ENCODE results near the gene ZBED1.

Gene ZBED1

DNA sequence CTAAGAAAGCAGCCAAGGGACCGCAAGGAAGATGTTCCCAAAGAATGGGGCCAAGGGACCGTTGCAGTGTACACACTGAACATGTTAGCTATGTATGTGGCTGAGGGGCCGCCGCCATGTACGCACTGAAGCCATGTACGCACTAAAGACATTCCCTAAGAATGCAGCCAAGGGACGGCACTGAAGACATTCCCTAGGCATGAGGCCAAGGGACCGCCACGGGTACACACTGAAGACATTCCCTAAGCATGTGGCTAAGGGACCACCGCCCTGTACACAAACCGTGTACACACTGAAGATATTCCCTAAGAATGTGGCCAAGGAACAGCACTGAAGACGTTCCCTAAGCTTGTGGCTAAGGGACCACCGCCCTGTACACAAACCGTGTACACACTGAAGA, 54.0 kb downstream of the ZBED1 start:
- TF ChIP-seq, protein P1, sequence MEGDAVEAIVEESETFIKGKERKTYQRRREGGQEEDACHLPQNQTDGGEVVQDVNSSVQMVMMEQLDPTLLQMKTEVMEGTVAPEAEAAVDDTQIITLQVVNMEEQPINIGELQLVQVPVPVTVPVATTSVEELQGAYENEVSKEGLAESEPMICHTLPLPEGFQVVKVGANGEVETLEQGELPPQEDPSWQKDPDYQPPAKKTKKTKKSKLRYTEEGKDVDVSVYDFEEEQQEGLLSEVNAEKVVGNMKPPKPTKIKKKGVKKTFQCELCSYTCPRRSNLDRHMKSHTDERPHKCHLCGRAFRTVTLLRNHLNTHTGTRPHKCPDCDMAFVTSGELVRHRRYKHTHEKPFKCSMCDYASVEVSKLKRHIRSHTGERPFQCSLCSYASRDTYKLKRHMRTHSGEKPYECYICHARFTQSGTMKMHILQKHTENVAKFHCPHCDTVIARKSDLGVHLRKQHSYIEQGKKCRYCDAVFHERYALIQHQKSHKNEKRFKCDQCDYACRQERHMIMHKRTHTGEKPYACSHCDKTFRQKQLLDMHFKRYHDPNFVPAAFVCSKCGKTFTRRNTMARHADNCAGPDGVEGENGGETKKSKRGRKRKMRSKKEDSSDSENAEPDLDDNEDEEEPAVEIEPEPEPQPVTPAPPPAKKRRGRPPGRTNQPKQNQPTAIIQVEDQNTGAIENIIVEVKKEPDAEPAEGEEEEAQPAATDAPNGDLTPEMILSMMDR (IDR thresholded peaks at IDR 0.05; ENCODE audit: borderline replicate concordance, control extremely low read depth, extremely low read depth, insufficient read depth, missing control alignments) = no peak
- DNase-seq (ENCODE audit: low spot score) = no peak
- in situ Hi-C loops (cut with MboI; ENCODE audit: low sequenced_read_pairs, unreplicated experiment) = no loop called here

DNA sequence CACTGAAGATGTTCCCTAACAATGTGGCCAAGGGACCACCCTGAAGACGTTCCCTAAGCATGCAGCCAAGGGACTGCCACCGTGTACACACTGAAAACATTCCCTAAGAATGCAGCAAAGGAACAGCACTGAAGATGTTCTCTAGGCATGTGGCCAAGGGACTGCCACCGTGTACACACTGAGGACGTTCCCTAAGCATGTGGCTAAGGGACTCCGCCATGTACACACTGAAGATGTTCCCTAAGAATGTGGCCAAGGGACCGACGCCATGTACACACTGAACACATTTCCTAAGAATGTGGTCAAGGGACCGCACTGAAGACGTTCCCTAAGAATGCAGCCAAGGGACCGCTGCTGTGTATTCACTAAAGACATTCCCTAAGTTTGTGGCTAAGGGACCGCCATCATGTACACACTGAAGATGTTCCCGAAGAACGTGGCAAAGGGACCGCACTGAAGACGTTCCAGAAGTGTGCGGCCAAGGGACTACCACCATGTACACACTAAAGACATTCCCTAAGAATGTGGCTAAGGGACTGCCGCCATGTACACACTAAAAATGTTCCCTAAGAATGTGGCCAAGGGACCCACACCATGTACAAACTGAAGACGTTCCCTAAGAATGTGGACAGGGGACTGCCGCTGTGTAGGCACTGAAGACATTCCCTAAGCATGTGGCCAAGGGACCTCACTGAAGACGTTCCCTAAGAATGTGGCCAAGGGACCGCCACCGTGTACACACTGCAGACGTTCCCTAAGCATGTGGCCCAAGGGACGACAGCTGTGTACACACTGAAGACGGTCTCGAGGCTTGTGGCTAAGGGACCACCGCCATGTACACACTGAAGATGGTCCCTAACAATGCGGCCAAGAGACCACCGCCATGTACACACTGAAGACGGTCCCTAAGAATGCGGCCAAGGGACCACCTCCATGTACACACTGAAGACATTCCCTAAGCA, 54.8 kb downstream of the ZBED1 start:
- DNase-seq (ENCODE audit: low spot score) = no peak
- TF ChIP-seq, protein P1 (IDR thresholded peaks at IDR 0.05; ENCODE audit: borderline replicate concordance, control extremely low read depth, extremely low read depth, insufficient read depth, missing control alignments) = no peak
- in situ Hi-C loops (cut with MboI; ENCODE audit: low sequenced_read_pairs, unreplicated experiment) = no loop called here

DNA sequence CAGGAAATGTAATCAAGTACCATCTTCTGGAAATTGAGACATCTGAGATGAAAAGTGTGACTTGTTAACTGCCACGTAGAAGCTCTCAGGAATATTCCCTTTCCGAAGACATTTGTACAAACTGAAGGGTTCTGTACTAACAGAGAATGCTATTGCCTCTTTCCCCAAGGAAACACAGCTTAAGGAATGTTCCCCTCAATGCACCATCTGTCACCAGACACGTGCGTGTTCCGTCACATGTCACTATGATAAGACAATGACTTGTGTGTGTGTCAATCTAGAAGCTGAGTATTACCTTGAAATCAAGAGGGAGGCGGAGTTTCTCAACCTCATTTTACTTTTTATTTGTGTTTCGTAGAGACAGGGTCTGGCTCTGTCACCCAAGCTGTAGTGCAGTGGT, 58.1 kb downstream of the ZBED1 start:
- in situ Hi-C loops (cut with MboI; ENCODE audit: low sequenced_read_pairs, unreplicated experiment) = no loop called here
- TF ChIP-seq, protein P1 (IDR thresholded peaks at IDR 0.05; ENCODE audit: borderline replicate concordance, control extremely low read depth, extremely low read depth, insufficient read depth, missing control alignments) = no peak
- no peak for DNase-seq (ENCODE audit: low spot score)

DNA sequence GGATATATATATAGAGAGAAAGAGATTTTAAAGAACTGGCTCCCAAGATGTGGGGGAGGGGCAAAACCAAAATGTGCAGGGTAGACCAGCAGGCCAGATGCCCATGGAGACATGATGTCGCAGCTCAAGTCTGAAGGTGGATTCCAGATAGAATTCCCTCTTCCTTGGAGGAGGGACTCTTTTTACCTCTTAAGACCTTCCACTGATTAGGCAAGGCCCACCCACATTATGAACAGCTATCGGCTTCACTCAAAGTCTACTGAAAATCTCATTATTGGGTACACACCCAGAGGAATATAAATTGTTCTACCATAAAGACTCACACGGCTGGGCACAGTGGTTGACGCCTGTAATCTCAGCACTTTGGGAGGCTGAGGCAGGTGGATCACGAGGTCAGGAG, 59.3 kb downstream of the ZBED1 start:
- in situ Hi-C loops (cut with MboI; ENCODE audit: low sequenced_read_pairs, unreplicated experiment) = no loop called here
- no peak for DNase-seq (ENCODE audit: low spot score)
- TF ChIP-seq, protein P1 (IDR thresholded peaks at IDR 0.05; ENCODE audit: borderline replicate concordance, control extremely low read depth, extremely low read depth, insufficient read depth, missing control alignments) = no peak

DNA sequence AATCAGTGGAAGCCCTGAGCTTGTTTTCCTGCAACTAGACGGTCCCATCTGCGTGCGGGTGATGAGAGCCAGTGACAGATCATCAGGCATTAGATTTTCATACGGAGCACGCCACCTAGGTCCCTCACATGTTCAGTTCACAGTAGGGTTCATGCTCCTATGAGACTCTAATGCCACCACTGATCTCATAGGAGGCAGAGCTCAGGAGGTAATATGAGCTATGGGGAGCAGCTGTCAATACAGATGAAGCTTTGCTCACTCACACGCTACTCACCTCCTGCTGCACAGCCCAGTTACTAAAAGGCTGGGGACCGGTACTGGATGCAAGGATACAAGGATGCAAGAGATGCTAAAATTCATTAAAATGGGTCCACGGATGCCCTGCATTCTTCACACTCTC, 61.2 kb downstream of the ZBED1 start:
- in situ Hi-C loops (cut with MboI; ENCODE audit: low sequenced_read_pairs, unreplicated experiment) = no loop called here

More for the DNA sequence above, 61.2 kb downstream of the ZBED1 start:
- TF ChIP-seq, protein P1 (IDR thresholded peaks at IDR 0.05; ENCODE audit: borderline replicate concordance, control extremely low read depth, extremely low read depth, insufficient read depth, missing control alignments) = no peak
- DNase-seq (ENCODE audit: low spot score) = no peak

Data from GM13976 (cell line).